Dedifferentiated amniotic fluid mesenchymal stem cell (primary cell): ENCODE results near the gene GRIK4.

Experiments used
- DNase-seq: peaks from one replicate; pipeline ENCODE4 v3.0.0-alpha.2; 2016; ENCODE audit errors: extremely low spot score

The GRIK4 gene

DNA sequence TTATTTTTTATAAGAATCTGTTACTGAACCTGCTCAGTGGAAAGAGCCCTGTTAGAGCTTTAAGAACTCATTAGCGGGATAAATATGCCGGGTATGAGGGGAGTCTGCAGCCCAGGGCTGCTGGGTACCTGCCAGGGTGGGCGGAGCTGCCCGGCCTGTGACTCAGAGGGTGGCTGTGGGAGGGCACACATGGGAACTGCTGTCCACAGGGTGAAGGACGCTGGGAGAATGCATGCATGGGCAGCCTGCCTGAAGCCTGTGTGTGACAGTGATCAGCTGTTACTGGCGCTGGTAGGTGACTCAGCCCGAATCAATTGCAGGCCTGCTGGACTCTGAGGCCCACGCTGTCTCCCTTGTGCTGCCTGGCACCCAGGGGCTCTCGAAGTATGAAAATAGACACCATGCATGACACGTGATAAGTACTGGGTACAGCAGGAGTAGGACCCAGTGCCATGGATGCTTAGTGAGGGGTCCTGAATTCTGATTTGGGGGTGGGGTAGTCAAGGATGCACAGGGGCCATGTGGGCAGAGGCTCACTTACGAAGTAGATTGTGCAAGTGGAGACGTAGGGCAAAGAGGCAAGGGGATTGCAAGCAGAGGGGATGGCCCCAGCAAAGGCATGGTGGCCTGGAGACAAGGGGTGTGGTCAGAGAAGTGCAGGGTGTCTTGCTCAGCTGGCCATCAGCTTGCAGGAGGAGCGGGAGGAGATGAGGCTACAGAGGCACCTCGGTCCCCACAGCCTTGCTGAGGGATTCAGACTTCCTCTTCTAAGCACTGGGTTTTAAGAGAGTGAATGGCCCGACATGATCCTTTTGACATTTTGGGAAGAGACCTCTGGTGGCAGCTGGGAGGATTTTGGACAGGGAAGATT lies 36.5 kb downstream of the GRIK4 start:
- DNase-seq, result peak; percentile 96

DNA sequence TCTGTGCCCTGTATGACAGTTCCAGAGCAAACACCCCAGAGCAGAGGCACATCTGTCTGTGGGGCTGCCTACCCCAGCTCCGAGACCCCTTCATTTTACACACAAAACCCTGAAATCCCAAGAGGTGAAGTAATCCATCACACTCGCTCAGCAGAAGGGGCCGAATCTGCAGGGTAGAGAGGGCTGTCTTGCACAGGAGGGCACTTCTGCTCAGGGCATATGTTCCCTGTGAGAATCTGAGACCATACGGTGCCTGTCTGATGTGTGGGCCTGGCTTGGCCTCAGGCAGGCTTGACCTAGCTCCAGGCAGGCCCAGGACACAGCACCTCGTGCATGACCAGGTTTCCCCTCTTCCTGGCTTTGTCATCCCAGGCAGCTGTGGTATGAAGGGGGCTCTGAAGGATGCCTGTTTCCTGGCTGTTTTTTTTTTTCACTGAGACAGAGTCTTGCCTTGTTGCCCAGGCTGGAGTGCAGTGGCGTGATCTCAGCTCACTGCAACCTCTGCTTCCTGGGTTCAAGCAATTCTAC lies 37.2 kb downstream of the GRIK4 start:
- no peak for DNase-seq

DNA sequence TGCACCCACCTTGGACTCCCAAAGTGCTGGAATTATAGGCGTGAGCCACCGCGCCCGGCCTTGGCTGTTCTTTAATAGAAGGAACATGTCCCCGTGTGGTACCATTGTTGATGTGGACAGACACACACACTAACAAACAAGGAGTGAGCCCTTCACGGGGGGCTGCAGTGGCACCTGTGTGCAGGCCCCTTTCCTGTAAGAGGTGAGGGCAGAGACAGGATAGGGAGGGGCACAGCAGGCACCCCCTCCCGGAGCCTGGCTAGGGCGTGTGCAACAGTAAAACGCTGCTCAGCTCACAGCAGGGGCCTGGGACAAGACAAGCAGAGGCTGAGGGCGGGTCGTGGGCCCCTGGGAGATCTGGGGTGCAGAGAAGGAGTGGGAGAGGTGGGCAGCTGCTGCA lies 37.8 kb downstream of the GRIK4 start:
- no peak for DNase-seq

DNA sequence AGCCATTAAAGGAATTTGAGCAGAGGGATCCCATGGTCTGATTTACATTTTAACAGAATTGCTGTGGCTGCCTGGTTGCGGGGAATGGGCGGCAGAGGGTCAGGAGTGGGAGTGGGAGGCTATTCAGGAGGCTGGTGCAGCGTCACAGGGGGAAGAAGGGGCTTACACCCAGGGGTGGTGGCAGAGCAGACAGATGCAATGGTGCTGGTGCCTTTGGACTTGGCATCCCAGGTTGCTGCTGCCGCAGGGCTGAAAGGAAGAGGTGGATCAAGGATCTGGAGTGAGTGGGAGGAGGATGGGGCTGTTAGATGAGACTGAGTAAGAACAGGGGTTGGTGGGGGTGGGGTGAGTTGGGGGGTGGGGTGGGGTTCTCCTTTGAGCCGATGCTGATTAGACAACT lies 38.5 kb downstream of the GRIK4 start:
- DNase-seq, result no peak

DNA sequence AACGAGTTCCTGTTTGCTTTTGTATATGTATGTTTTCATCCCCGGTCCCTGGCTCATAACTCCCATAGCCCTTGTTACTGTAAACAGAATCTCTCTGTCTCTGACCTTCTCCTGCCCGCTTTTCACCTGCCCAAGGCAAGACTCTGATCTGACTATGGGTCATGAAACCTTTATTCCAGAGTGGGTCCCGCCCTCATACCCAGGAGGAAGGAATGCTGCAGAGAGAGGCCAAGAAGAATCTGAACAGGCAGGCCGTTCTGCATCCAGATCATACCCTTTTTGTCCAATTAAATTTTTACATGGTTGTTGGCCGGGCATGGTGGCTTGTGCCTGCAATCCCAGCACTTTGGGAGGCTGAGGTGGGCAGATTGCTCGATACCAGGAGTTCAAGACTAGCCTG lies 39.6 kb downstream of the GRIK4 start:
- DNase-seq, result no peak

DNA sequence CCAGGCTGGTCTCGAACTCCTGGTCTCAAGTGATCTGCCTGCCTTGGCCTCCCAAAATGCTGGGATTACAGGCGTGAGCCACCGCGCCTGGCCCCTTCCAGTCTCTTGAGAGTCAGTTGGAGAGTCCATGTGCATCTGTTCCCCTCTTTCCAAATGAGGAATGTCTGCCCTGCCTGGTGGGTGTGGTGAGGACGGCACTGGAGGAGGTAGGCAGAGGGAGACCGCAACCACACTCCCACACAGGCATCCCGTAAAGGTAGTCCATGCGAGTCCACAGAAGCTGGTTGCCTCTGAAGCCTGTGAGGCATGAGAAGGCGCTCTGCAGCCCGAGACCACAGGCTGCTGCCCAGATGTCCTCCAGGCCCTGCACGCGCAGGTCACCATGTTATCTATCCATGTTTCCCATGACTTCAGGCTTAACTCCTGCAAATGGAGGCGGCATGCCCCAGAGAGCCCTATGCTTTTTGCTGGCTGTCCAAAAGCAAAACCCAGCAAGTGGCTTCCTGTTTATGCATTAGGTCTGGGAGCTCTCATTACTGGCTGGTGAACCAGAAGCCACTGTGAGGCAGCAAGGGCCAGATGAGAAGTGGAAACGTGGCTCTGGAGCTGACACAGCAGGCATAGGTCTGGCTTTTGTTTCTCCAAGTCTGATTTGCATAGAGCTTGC lies 43.4 kb downstream of the GRIK4 start:
- no peak for DNase-seq

DNA sequence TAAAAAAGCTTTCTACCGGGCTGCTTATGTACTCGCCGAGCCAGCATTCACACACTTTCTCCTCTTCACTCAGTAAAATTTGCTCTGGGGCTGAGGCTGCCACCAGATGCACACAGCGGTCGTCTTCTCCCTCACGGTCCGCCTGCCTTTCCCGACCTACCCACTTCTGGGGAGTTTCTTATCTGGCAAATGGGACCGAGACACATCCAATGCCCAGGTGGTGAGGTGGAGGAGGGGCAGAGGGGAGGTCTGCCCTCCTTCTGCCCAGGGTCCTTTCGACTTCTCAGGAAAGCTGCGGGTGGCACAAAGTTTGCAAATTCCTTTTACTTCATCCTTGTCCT lies 43.9 kb downstream of the GRIK4 start:
- DNase-seq, result no peak

DNA sequence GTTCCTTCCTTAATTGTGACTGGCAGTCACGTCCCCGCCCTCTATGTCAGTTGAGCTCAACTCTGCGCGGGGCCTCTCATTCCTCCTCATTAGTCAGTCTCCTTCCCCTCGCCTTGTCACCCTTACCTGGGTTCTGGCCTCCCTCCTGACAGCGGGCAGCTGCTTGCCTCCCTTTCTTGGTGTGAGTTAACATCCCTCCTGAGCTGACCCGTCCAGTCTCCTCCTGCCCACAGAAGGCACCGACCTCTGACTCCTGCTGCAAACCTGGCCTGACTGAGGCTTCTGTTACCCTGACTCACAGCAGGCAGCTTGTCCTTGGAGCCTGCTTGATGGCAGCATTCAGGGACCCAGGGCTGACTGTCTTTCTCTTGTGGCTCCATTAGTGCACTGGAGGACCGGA lies 45.2 kb downstream of the GRIK4 start:
- no peak for DNase-seq

DNA sequence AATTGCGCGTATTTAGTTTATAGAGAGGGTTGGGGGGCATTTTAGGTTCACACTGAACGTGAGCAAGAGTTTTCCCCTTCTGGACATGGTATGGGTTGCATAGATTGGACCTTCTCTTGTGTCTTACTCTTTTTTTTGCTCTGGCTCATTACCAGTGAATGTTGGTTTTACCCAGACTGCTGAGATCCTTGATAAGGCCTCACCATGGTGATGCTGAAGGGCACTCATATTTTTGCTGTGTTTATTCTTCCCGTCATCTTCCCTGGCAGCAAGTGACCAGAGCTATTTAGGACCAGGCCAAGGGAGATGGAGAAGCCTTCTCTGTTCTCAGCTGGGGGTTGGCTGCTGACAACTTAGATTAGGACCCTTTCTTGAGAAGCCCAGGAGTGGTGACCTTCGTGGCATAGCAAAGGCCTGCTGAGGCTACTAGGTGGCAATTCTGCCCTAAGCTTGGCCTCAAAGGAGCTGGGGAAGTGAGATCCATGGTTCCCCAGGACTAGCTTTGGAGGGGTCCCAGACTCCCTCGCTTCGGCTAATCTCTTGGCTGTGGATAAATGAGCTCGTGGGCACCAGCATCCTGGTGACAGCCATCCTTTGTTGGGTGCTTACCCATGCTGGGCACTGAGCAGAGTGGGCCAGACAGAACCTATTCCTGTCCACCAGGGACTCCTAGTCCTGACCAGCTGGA lies 47.3 kb downstream of the GRIK4 start:
- DNase-seq, result no peak

DNA sequence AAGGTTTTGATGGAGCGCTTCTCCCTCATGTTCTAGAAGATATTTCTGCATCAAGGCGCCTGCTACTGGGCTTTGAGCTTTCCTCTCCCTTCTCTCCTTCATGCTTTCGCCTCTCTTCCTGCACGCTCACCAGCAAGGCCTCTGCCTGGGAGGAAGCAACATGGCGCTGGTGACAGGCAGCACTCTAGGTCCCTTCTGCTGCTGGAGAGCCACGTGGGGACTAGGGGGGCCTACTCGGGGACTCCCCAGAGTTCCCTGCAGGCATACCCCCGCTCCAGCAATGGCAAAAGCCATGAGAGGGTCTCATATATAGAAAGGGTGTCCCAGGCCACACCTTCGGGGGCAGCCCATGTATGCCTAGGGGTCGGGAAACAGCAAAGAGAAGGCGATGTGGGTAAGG lies 49.7 kb downstream of the GRIK4 start:
- no peak for DNase-seq

DNA sequence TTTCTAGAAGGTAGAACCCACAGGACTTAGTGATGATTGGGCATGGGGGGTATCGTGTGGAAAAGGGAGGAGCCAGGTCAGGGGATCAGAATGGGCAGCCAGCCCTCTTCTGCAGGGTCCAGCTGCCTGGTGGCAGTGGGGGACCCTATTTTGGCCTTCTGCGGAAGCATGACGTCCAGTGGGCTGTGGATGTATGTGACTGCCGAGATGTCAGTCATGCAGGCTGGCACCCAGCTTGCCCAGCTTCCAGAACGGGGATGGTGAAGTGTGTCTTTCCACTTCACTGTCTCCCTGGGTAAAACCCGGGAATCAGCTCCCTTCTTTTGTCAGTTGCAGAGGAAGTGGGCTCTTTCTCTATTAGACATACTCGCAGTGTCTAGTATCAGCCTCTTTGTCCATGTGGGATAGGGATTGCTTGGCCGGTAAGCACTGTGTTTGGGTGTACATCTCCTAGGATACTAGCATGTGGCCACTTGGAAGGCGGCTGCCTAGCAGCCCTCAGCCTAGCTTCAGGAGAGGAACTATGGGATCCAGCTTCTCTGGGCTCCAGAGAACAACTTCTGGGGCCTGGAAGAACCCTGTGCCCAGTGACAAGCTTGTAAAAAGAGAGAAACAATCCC lies 51.4 kb downstream of the GRIK4 start:
- no peak for DNase-seq

DNA sequence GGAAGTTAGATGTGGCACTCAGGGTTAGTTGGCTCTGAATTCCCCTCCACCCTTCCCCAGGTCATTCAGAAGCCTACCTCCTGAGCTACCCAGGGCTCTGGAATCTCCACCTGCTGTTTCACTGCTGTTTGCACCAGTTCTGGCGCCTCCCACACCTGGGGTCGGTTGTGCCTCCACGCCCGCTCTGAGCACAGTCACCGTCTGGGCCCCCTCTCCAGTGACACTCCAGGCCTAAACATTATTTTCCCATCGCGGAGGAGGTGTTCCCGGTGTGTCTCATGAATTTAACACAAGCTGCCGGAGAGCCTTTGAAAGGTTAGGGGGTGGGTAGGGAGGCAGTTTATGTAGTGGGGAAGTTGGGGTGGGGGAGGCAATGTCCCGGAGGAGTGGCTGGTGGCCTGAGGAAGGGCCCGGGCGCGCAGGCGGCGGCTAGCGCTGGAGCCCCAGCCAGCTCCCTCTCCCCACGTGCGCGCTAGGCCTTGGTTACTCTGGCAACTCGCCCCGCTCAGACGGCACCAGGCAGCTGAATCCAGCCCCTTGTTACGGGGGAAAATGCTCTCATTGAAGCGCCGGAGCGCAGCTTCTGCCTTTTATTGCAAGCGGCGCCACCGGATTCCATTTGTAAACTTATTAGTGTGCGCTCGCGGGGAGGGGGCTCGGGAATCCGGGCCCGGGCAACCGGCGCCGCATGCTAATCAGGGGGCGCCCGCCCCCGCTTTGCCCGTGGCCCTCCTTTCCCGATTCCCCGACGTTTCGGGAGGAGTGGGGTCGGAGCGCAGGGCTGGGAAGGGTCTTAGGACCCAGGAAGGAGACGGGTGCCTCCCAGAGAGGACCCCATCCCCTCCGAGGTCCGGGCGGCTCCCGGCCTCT lies 52.4 kb downstream of the GRIK4 start:
- no peak for DNase-seq

DNA sequence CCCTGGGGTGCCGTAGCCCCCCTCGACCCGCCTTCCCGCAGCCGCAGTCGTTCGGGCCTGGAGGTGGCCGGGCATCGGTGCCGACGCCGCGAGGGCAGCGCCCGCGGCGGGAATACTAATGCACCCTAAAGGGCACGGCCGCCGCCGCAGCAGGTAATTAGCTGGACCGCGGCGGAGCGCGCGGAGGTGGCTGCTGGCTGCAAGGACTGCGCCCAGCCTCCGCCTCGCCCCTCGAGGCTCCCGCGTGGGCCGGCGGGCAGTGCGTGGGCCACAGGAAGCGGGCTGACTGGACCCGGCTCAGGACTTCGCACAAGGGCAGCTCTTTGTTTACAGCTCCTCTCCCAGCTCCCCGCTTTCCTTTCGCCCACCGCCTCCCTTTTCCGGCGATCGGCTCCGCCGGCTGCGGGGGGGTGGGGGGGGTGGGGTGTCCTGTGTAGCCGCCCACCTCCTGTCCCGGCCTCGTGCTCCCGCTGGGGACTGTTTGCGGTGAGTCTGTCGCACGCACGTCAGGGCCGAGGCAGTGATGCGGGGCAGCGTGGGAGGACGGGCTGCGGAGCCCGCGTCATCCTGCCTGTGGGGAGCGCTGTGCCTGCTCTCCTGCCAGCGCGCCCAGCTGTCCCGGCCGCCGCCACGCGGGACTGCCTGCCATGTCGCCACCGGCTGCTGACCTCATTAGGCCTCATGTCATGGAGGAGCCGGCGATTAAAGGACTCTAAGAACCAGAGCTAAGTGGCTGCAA lies 53.2 kb downstream of the GRIK4 start:
- peak; percentile 54 for DNase-seq

DNA sequence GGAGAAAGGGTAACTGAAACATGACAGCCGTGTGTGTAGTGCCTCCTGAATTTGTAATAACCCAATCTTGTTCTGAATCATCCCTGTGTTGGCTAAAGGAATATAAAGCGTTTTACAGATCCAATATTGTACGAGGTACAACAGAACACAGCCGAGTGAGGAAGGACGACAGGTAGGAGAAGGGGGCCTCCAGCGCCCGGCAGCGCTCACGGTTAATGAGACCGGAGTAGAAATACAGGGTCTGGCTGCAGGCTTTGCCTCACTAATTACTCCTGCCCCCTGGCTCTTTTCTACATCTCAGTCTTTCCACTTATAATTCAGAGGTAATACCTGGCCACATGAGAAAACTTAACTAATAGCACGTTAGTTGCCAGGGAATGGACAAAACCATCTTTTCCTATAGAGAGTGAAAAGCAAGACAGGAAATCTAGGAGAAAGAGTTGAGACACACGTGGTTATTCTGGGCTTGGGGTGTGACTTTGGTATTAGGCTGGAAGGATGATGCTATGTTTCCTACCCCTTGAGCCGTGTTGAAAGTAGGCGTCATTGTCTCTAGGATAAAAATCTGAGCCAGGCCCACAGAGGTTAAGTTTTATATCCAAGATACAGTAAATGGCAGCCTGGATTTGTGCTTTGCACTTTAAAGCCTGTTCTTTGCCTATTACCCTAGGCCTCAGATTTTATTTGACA lies 54.1 kb downstream of the GRIK4 start:
- DNase-seq, result no peak

DNA sequence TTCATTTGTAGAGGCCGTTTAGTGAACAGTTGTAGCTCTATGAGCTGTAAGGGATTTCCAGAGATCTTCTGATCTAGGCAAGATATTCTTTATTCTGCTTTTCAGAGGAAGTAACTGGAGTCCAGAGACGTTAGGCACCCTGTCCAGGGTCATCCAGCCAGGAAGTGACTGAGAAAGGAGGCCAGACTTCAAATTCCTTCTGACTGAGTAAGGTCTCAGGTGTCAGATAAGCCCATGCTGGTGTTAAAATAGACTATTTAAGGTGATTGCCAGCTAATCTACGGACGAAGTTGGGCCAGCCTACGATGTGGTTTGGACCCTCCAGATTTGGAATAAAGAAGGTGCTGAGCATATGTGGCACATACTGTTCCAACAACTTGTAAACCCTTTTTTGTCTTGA lies 54.6 kb downstream of the GRIK4 start:
- DNase-seq, result no peak

DNA sequence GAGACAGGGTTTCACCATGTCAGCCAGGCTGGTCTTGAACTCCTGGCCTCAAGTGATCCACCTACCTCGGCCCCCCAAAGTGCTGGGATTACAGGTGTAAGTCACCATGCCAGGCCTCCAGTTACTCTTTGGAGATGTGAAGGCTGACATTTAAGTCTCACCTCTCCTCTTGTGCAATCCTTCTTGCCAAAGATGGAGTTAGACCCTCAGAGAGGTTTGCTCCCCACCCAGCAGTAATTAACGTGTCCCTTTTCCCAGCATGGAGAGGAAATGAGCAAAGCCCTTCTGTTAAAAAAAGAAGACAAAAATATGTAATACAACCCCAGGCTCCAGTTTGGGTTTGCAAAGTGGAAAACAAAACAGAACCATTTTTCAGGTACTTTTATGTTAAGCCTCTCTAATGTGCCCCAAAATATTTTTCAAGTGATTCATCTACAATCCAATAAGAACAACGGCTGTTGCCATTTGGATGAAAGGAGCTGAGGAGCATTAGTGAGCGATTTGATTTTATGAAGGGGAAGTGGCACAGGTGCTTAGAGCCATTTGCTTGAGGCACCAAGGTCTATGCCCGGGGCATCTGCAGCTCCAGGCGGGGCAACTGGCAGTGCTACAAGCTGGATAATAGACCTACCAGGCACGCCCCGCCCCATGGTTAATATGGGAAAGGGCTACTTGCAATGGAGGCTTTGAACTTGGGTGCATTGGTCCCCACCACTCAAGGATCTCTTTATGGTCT lies 57.2 kb downstream of the GRIK4 start:
- no peak for DNase-seq

DNA sequence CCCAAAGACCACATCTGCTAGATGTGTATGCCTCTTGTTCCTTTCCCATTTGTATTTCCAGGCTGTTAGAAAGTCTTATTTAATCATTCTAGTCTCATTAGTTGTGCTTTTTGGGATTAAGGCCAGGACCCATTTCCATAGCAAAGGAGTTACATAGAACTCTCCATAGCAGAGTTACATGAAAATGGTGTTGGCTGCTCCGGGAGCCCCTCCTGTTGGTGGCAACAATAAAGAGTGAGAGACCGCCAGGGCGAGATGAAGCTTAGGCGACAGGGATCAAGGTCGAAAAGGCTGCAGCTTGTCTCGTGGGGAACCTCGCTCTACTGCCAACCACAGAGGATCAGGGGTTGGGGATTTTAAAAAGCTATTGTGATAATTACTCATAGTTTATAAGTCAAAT lies 58.3 kb downstream of the GRIK4 start:
- DNase-seq, result no peak

DNA sequence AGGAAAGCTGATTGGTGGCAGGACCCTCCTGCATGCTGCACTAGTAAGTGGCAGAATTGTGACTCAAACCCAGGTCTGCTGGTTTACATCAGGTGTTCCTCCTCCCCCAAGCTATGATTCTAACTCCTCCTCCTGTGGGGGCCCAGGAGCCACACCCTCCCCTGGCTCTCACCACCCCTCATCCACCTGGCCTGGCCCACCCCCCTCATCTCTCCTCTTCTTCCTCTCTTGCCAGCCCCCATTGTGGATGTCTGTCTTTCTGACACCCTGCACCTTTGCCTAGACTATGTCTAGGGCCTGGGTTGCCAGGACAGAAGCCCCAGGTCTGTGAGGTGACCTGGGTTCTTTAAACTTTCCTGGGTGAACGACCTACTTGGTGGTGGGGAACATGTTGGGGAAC lies 59.9 kb downstream of the GRIK4 start:
- no peak for DNase-seq

DNA sequence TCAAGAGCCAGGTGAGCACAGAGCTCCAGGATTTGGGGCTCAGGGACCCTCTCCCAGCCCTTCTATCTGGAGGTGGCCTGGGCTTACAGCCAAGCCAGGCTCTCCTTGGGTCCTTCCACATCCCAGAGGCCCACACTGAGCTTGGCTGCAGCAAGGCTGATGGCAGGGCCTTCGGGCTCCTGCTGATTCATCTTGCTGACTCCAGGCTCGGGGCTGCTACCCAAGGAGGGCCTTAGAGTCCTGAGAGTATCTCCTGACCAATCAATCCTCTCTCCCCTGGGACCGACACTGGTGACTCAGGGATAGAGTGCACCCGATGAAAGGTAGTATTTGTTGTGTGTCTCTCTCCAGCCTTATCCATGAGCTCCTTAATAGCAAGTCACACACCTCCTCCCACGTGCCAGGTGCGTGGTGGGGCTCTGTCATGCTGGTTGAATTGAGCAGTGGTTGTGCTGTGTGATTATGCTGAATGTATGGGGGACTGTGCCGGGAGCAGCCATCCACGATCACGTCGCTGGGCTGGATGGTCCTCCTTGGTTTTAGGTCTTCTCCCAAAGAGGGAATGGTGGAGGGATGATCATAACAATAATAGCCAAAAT lies 62.3 kb downstream of the GRIK4 start:
- DNase-seq, result no peak
